Caco-2 (cell line): ENCODE data around the gene IL4I1. TPM values are rescaled to one million over a fixed set of nuclear protein-coding genes. Genes with fewer than 3 reads are reported as not detected.

Experiments used
- BruUV-seq: library from RNA; stranded (reverse); fragments of 400-500 nt; replicated peaks from 2 replicates; lab custom pipeline; 2021; lab: Mats Ljungman, UMichigan
- CTCF ChIA-PET: fragments of 300-600 bp; sonication (Branson Sonifier 250); formaldehyde crosslinking; loops from one replicate; lab custom pipeline; 2022; ENCODE audit warnings: antibody characterized with exemption; lab: Charles Lee
- POLR2A ChIA-PET: fragments of 300-600 bp; sonication (Branson Sonifier 250); formaldehyde crosslinking; loops from one replicate; lab custom pipeline; 2022; ENCODE audit warnings: antibody characterized with exemption; lab: Charles Lee
- DNase-seq, 2 experiments: peaks; one replicate each; pipeline versions ENCODE4 v3.0.0 to v3.0.0-alpha.2; 2020 to 2022
- H3K27me3 ChIP-seq: replicated peaks from 2 replicates; pipeline ENCODE4 v1.6.0; 2011; ENCODE audit warnings: low read length; ENCODE audit not compliant: control insufficient read depth, insufficient read depth
- H3K36me3 ChIP-seq: 2 replicates; pipeline ENCODE4 v1.5.1; 2011; ENCODE audit warnings: low read length; ENCODE audit not compliant: control insufficient read depth, insufficient read depth
- H3K4me1 ChIP-seq: fragments of 250-450 bp; sonication (Bioruptor Pico); 2 replicates; pipeline ENCODE4 v1.5.1; 2020; ENCODE audit warnings: mild to moderate bottlenecking
- H3K4me3 ChIP-seq: 2 replicates; pipeline ENCODE4 v1.5.1; 2011; ENCODE audit warnings: low read depth, mild to moderate bottlenecking, control low read depth, low read length
- H3K9me3 ChIP-seq: fragments of 250-450 bp; sonication (Bioruptor Pico); 2 replicates; pipeline ENCODE4 v1.5.1; 2020; ENCODE audit warnings: mild to moderate bottlenecking, moderate library complexity
- H3K27ac Mint-ChIP-seq: one replicate; pipeline ENCODE4 v1.8.0; 2022; ENCODE audit warnings: mixed read lengths; ENCODE audit not compliant: unreplicated experiment
- H3K27me3 Mint-ChIP-seq: one replicate; pipeline ENCODE4 v1.8.0; 2022; ENCODE audit warnings: mixed read lengths; ENCODE audit not compliant: insufficient read depth, unreplicated experiment
- H3K36me3 Mint-ChIP-seq: one replicate; pipeline ENCODE4 v1.8.0; 2022; ENCODE audit warnings: mild to moderate bottlenecking, mixed read lengths; ENCODE audit not compliant: insufficient read depth, unreplicated experiment
- H3K4me1 Mint-ChIP-seq: one replicate; pipeline ENCODE4 v1.8.0; 2022; ENCODE audit warnings: low read depth, mixed read lengths; ENCODE audit not compliant: unreplicated experiment
- H3K4me3 Mint-ChIP-seq: one replicate; pipeline ENCODE4 v1.8.0; 2022; ENCODE audit warnings: mild to moderate bottlenecking, moderate library complexity, mixed read lengths; ENCODE audit not compliant: unreplicated experiment
- H3K9me3 Mint-ChIP-seq: one replicate; pipeline ENCODE4 v1.8.0; 2022; ENCODE audit warnings: mixed read lengths; ENCODE audit not compliant: unreplicated experiment
- intact Hi-C: fragments of 100-400 bp; cut with micrococcal nuclease; formaldehyde crosslinking; loops from one replicate; pipeline ENCODE4 v1.10.0; 2022; ENCODE audit not compliant: unreplicated experiment
- microRNA-seq: library from miRNA; unstranded; fragments of <30 nt; microRNA quantifications from one replicate; pipeline ENCODE4 v1.2.0, GENCODE V29; 2022
- total RNA-seq: library from RNA; stranded (reverse); gene quantifications from 2 replicates; pipeline ENCODE4 v1.2.3, GENCODE V29; 2022
- TF ChIP-seq, protein P1 (sequence below), 2 experiments: fragments of 200-600 bp in 1 of 2; IDR thresholded peaks; 1 replicate in 1 of 2; 2 replicates in 1 of 2; pipeline versions ENCODE4 v1.5.1 to v1.8.0; 2011 to 2022; ENCODE audit warnings: antibody characterized with exemption in 1 of 2, control low read depth in 1 of 2, inconsistent platforms in 1 of 2, low read depth in 1 of 2, low read length in 1 of 2, mild to moderate bottlenecking in 1 of 2, moderate library complexity in 1 of 2; ENCODE audit not compliant: insufficient read depth in 1 of 2, severe bottlenecking in 1 of 2, unreplicated experiment in 1 of 2

The IL4I1 gene
- total RNA-seq, 1 experiment from 2014 or later: 0.61 TPM

DNA sequence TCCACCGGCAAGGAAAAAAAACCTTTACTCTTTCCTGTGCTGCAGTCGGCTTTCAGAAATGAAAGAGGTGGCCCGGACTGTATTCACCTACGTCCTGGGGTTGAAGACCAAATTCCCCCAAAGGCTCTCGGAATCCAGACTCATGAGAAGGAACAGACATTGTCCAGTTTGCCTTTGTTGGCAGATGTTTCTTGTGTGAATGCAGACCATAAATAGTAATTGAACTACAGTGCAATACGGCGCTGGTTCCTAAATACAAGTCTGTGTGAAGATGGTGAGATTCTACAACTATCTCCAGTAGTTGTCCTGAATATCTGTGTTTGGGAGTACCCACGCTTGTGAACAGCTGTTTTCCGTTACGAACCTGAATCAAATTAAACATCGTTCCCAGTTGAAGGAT, 57.0 kb downstream of the IL4I1 start:
- intact Hi-C loops: no loop called here
- POLR2A ChIA-PET: no interaction called here
- H3K36me3 Mint-ChIP-seq: peaks cover 59% of the 10 kb centered on the region

More for the DNA sequence above, 57.0 kb downstream of the IL4I1 start:
- Histone ChIP-seq H3K4me3 (no peak overlapping the region), H3K4me1 (no peaks in the 10 kb centered on the region), H3K9me3 (no peaks in the 10 kb centered on the region), H3K36me3 (peaks cover 3% of the 10 kb centered on the region), H3K27me3 (no peaks in the 10 kb centered on the region)
- CTCF ChIA-PET: no interaction called here
- H3K9me3 Mint-ChIP-seq: no peaks in the 10 kb centered on the region
- DNase-seq: no peak
- H3K27me3 Mint-ChIP-seq: no peaks in the 10 kb centered on the region
- H3K4me3 Mint-ChIP-seq: no peak overlapping the region
- no TSS peak for BruUV-seq
- no peaks in the 10 kb centered on the region for H3K4me1 Mint-ChIP-seq
- TF ChIP-seq, protein P1, sequence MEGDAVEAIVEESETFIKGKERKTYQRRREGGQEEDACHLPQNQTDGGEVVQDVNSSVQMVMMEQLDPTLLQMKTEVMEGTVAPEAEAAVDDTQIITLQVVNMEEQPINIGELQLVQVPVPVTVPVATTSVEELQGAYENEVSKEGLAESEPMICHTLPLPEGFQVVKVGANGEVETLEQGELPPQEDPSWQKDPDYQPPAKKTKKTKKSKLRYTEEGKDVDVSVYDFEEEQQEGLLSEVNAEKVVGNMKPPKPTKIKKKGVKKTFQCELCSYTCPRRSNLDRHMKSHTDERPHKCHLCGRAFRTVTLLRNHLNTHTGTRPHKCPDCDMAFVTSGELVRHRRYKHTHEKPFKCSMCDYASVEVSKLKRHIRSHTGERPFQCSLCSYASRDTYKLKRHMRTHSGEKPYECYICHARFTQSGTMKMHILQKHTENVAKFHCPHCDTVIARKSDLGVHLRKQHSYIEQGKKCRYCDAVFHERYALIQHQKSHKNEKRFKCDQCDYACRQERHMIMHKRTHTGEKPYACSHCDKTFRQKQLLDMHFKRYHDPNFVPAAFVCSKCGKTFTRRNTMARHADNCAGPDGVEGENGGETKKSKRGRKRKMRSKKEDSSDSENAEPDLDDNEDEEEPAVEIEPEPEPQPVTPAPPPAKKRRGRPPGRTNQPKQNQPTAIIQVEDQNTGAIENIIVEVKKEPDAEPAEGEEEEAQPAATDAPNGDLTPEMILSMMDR (IDR thresholded peaks at IDR 0.05; ENCODE audit: insufficient read depth in 1 of 2, low read depth in 1 of 2, low read length in 1 of 2, severe bottlenecking in 1 of 2, unreplicated experiment in 1 of 2): no peak
- no peak overlapping the region for H3K27ac Mint-ChIP-seq

Small RNA genes lying within 50 kb of the gene (microRNA-seq; reads per million reads assigned to microRNA genes)
- 4.3 reads per million, percentile 29 among the genes with 10 or more reads in this experiment for gene MIR4749
- 3.0 reads per million, percentile 19 among the genes with 10 or more reads in this experiment for gene MIR4750

Other genes with a start within 250 kb of the IL4I1 start
- 125 and 131 TPM in 2 replicates for gene IRF3, start 231.0 kb downstream of the IL4I1 start, total RNA-seq
- 103 and 111 TPM in 2 replicates for gene BCL2L12, start 231.0 kb downstream of the IL4I1 start, total RNA-seq
- 326 and 343 TPM in 2 replicates for gene PRMT1, start 219.6 kb downstream of the IL4I1 start, total RNA-seq
- gene ADM5, start 207.3 kb downstream of the IL4I1 start, total RNA-seq: 8.5 and 10.4 TPM in 2 replicates
- gene CPT1C, start 205.8 kb downstream of the IL4I1 start, total RNA-seq: 1.9 and 2.0 TPM in 2 replicates
- not detected in 2 replicates for gene TSKS, start 133.6 kb downstream of the IL4I1 start, total RNA-seq
- 107 and 126 TPM in 2 replicates for gene AP2A1, start 129.9 kb downstream of the IL4I1 start, total RNA-seq
- 0.75 and 0.93 TPM in 2 replicates for gene FUZ, start 83.6 kb downstream of the IL4I1 start, total RNA-seq
- gene MED25, start 78.6 kb downstream of the IL4I1 start, total RNA-seq: 102 and 104 TPM in 2 replicates
- 209 and 224 TPM in 2 replicates for gene PTOV1, start 45.7 kb downstream of the IL4I1 start, total RNA-seq
- 130 and 147 TPM in 2 replicates for gene PNKP, start 29.3 kb downstream of the IL4I1 start, total RNA-seq
- 64.6 and 77.6 TPM in 2 replicates for gene AKT1S1, start 19.5 kb downstream of the IL4I1 start, total RNA-seq
- 55.3 and 56.5 TPM in 2 replicates for gene TBC1D17, start 19.2 kb downstream of the IL4I1 start, total RNA-seq
- gene ATF5, start 32.3 kb upstream of the IL4I1 start, total RNA-seq: 47.3 and 64.0 TPM in 2 replicates
- 116 and 118 TPM in 2 replicates for gene NUP62, start 32.6 kb upstream of the IL4I1 start, total RNA-seq
- gene SIGLEC11, start 64.3 kb upstream of the IL4I1 start, total RNA-seq: not detected in 2 replicates
- 44.2 and 46.3 TPM in 2 replicates for gene VRK3, start 128.5 kb upstream of the IL4I1 start, total RNA-seq
- gene ZNF473, start 129.1 kb upstream of the IL4I1 start, total RNA-seq: 22.3 and 24.9 TPM in 2 replicates